Esophagus muscularis mucosa (tissue), 4 donors: ENCODE measurements around the gene ATF6. TPM values are rescaled to one million over a fixed set of nuclear protein-coding genes. Genes with fewer than 3 reads are reported as not detected.

Experiments
- DNase-seq: peaks from one replicate; pipeline ENCODE4 v3.0.0-alpha.2; 2017; ENCODE audit errors: extremely low spot score
- H3K27ac ChIP-seq, 4 donors: fragments of 200-600 bp; sonication (generic); replicated peaks in 1 of 4; 1 replicate in 3 of 4; 2 replicates in 1 of 4; pipeline ENCODE4 v1.5.1; 2016 to 2019; ENCODE audit warnings: mild to moderate bottlenecking in 1 of 4
- H3K27me3 ChIP-seq, 4 donors: fragments of 200-600 bp; sonication (generic); one replicate each; pipeline versions ENCODE4 v1.5.1 to v1.6.0; 2016 to 2019
- H3K36me3 ChIP-seq, 4 donors: fragments of 200-600 bp; sonication (generic); one replicate each; pipeline ENCODE4 v1.5.1; 2016 to 2019
- H3K4me1 ChIP-seq, 4 donors: fragments of 200-600 bp; sonication (generic); one replicate each; pipeline ENCODE4 v1.5.1; 2016 to 2019
- H3K4me3 ChIP-seq, 4 donors: fragments of 200-600 bp; sonication (generic); 1 replicate in 2 of 4; 2 replicates in 2 of 4; pipeline ENCODE4 v1.5.1; 2016 to 2019; ENCODE audit warnings: mild to moderate bottlenecking in 4 of 4, moderate library complexity in 1 of 4
- H3K9me3 ChIP-seq, 4 donors: fragments of 200-600 bp; sonication (generic); 1 replicate in 3 of 4; 2 replicates in 1 of 4; pipeline ENCODE4 v1.5.1; 2016 to 2019
- EP300 ChIP-seq: sonication (generic); formaldehyde crosslinking; IDR thresholded peaks from one replicate; pipeline ENCODE4 v1.6.1; 2017; ENCODE audit warnings: antibody characterized with exemption
- POLR2A ChIP-seq: fragments of 450-650 bp; IDR thresholded peaks from one replicate; pipeline ENCODE4 v1.6.1; 2017; ENCODE audit warnings: antibody characterized with exemption, moderate library complexity, mild to moderate bottlenecking, low read depth
- POLR2AphosphoS5 ChIP-seq, 2 donors: sonication (generic); formaldehyde crosslinking; IDR thresholded peaks; one replicate each; pipeline ENCODE4 v1.6.1; 2017; ENCODE audit warnings: antibody characterized with exemption in 2 of 2
- WGBS: methylation state at CpG from one replicate; pipeline ENCODE4 v1.1.5; 2018; 5-methylcytosine and 5-hydroxymethylcytosine counted together
- intact Hi-C: fragments of 100-400 bp; cut with DNase I; formaldehyde crosslinking; loops from one replicate; pipeline ENCODE4 v1.15.1; 2023
- total RNA-seq, 4 donors: library from RNA; depleted of rRNA; stranded (reverse); fragments of >200 nt; gene quantifications; one replicate each; pipeline versions ENCODE4 v1.1.0 to v1.2.1, GENCODE V29; 2016
- TF ChIP-seq, protein P1 (sequence below), 3 experiments: fragments of 200-600 bp in 2 of 3; fragments of 450-650 bp in 1 of 3; sonication (generic) in 2 of 3; IDR thresholded peaks; one replicate each; pipeline ENCODE4 v1.5.1; 2017 to 2019; ENCODE audit warnings: antibody characterized with exemption in 3 of 3, mild to moderate bottlenecking in 2 of 3, moderate library complexity in 1 of 3

Gene ATF6
- total RNA-seq, 4 donors from 2014 or later: 24.5 to 30.6 (median 27.4) TPM

- no peak overlapping the region for H3K4me3 ChIP-seq
- intact Hi-C loops: no loop called here
- H3K27me3 ChIP-seq: no peaks in the 10 kb centered on the region
- H3K36me3 ChIP-seq: peaks cover 12 to 43% (median 27%) of the 10 kb centered on the region in 4 donors
- TF ChIP-seq EP300 (no peak), POLR2A (no peak), POLR2AphosphoS5 (IDR thresholded peaks at IDR 0.05) (no peak)
- TF ChIP-seq, protein P1, sequence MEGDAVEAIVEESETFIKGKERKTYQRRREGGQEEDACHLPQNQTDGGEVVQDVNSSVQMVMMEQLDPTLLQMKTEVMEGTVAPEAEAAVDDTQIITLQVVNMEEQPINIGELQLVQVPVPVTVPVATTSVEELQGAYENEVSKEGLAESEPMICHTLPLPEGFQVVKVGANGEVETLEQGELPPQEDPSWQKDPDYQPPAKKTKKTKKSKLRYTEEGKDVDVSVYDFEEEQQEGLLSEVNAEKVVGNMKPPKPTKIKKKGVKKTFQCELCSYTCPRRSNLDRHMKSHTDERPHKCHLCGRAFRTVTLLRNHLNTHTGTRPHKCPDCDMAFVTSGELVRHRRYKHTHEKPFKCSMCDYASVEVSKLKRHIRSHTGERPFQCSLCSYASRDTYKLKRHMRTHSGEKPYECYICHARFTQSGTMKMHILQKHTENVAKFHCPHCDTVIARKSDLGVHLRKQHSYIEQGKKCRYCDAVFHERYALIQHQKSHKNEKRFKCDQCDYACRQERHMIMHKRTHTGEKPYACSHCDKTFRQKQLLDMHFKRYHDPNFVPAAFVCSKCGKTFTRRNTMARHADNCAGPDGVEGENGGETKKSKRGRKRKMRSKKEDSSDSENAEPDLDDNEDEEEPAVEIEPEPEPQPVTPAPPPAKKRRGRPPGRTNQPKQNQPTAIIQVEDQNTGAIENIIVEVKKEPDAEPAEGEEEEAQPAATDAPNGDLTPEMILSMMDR (IDR thresholded peaks at IDR 0.05): no peak
- DNase-seq: no peak
- peaks cover 0 to 10% (median 5%) of the 10 kb centered on the region in 4 donors for H3K4me1 ChIP-seq
- no peaks in the 10 kb centered on the region for H3K9me3 ChIP-seq
- H3K27ac ChIP-seq: no peak overlapping the region
- WGBS: 84% methylated on average over 1 of the region's 1 CpG
Measured at GRCh38 chr1:161915051-161915503, 149.0 kb downstream of the ATF6 start.

DNA sequence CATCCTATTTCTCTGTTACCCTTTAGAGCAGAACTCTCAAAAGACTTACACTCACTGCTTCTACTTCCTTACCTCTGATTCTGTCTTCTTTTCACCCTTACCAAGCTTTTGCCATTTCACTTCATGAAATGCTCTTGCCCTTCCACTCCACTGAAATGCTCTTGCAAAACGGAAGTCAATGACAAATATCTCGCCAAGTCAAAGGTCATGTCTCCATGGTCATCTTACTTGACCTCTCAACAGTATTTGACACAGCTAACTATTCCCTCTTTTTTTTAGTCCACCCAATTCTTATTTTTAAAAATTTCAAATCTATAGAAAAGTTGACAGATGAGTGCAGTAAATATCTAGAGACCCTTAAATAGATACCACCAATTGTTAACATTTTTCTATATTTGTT lies 149.9 kb downstream of the ATF6 start:
- 93% methylated on average over 2 of the region's 2 CpGs for WGBS
- no peaks in the 10 kb centered on the region for H3K9me3 ChIP-seq
- no peak for TF ChIP-seq POLR2A
- TF ChIP-seq POLR2AphosphoS5 (IDR thresholded peaks at IDR 0.05): no peak
- TF ChIP-seq, protein P1 (IDR thresholded peaks at IDR 0.05): no peak
- TF ChIP-seq EP300: no peak
- H3K27me3 ChIP-seq: no peaks in the 10 kb centered on the region
- peaks cover 0 to 5% (median 2%) of the 10 kb centered on the region in 4 donors for H3K4me1 ChIP-seq
- DNase-seq: no peak
- no peak overlapping the region for H3K4me3 ChIP-seq
- intact Hi-C loops: no loop called here
- H3K36me3 ChIP-seq: peaks cover 12 to 43% (median 27%) of the 10 kb centered on the region in 4 donors
- no peak overlapping the region for H3K27ac ChIP-seq

DNA sequence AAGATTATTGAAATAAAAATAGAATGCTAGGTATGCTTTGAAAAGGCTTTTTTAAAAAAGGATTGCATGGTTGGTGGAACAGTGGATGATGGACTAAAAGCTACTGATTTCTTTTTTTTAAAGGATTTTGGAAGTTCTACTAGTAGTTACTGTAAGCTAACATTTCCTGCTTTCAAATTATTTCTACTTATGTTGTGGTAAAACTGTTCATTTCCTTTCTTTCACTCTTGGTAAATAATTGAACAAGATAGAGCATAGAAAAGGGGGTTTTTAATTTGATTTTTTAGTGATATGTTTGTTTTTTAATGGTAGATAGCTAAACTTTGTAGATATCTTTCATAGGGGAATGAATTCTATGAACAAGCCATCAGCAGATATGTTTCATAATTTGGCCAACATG lies 153.1 kb downstream of the ATF6 start:
- no peaks in the 10 kb centered on the region for H3K4me1 ChIP-seq
- intact Hi-C loops: no loop called here
- no peak overlapping the region for H3K4me3 ChIP-seq
- no peak overlapping the region for H3K27ac ChIP-seq
- no peaks in the 10 kb centered on the region for H3K9me3 ChIP-seq
- TF ChIP-seq EP300 (no peak), POLR2AphosphoS5 (IDR thresholded peaks at IDR 0.05) (no peak), POLR2A (no peak)
- TF ChIP-seq, protein P1 (IDR thresholded peaks at IDR 0.05): no peak
- no peaks in the 10 kb centered on the region for H3K27me3 ChIP-seq
- DNase-seq: no peak
- peaks cover 1 to 25% (median 16%) of the 10 kb centered on the region in 4 donors for H3K36me3 ChIP-seq

GRCh38 chr1:161921491-161921890 lies 155.4 kb downstream of the ATF6 start:
- WGBS: 85% methylated on average over 1 of the region's 1 CpG
- H3K4me1 ChIP-seq: no peaks in the 10 kb centered on the region
- intact Hi-C loops: no loop called here
- no peaks in the 10 kb centered on the region for H3K9me3 ChIP-seq
- no peaks in the 10 kb centered on the region for H3K27me3 ChIP-seq
- peaks cover 0 to 6% (median 2%) of the 10 kb centered on the region in 4 donors for H3K36me3 ChIP-seq
- no peak overlapping the region for H3K27ac ChIP-seq
- no peak for DNase-seq
- H3K4me3 ChIP-seq: no peak overlapping the region
- TF ChIP-seq POLR2AphosphoS5 (IDR thresholded peaks at IDR 0.05) (no peak), POLR2A (no peak), EP300 (no peak)
- TF ChIP-seq, protein P1 (IDR thresholded peaks at IDR 0.05): no peak

DNA sequence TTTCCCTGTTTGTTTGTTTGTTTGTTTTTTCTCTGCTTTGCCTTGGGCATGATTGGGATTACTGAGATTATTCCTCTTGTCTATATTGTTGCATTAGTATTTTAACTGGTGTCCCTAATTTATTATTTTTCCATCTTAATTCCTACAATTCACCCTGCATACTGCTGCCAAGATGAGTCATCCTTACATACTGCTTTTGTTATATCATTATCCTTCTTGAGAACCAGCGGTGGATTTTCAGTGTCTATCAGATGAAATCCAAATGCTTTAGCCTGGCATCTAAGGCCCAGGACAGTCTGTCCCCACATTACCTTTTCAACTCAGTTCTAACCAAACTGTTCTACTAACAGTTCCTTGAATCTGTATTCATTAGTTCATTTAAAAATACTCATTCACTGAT lies 155.9 kb downstream of the ATF6 start:
- intact Hi-C loops: no loop called here
- DNase-seq: no peak
- TF ChIP-seq POLR2A (no peak), POLR2AphosphoS5 (IDR thresholded peaks at IDR 0.05) (no peak), EP300 (no peak)
- TF ChIP-seq, protein P1 (IDR thresholded peaks at IDR 0.05): no peak
- Histone ChIP-seq H3K27ac (no peak overlapping the region), H3K4me1 (no peaks in the 10 kb centered on the region), H3K27me3 (no peaks in the 10 kb centered on the region), H3K36me3 (peaks cover 0 to 2% (median under 1%) of the 10 kb centered on the region in 4 donors), H3K9me3 (no peaks in the 10 kb centered on the region), H3K4me3 (no peak overlapping the region)
- 50% methylated on average over 1 of the region's 1 CpG for whole genome bisulfite sequencing
